ENCODE results near the gene A3GALT2.

Gene A3GALT2

GRCh38 chr1:33287317-33287716 lies 33.6 kb downstream of the A3GALT2 start:
- Histone ChIP-seq H3K9me3 (ENCODE audit: control insufficient read depth, insufficient read depth, low read depth, low read length) (no peaks in the 10 kb centered on the region), H3K27ac (ENCODE audit: extremely low read depth, low read depth, low read length) (no peak overlapping the region), H3K4me1 (ENCODE audit: control insufficient read depth, insufficient read depth, low read length) (no peaks in the 10 kb centered on the region), H3K4me3 (ENCODE audit: low read depth, low read length) (no peak overlapping the region), H3K36me3 (ENCODE audit: control insufficient read depth in 2 of 2, insufficient read depth in 1 of 2, low read length in 2 of 2) (peaks cover 8 to 31% of the 10 kb centered on the region in 2 experiments; a peak in 2 of 3 replicates)
- ChIA-PET POLR2A (no interaction called here), CTCF (interaction anchor here (3.1 kb wide), 1 partner anchor 8 kb away, joined by 17 read pairs; no protein-coding TSS in a partner anchor)
- no peak for TF ChIP-seq ZNF335 (tag by site-specific recombination; conservative IDR thresholded peaks at IDR 0.05)
- TF ChIP-seq SCRT1 (tag by site-specific recombination; IDR thresholded peaks at IDR 0.05; ENCODE audit: borderline replicate concordance) = no peak
- no peak for TF ChIP-seq ZBTB10 (tag by site-specific recombination; IDR thresholded peaks at IDR 0.05)
- TF ChIP-seq ZNF394 (tag by site-specific recombination; IDR thresholded peaks at IDR 0.05; ENCODE audit: borderline replicate concordance) = no peak
- no peak for TF ChIP-seq ZNF585B (tag by site-specific recombination; IDR thresholded peaks at IDR 0.05)
- TF ChIP-seq ZNF426 (tag by site-specific recombination; IDR thresholded peaks at IDR 0.05) = no peak
- TF ChIP-seq ZBTB20 (tag by site-specific recombination; IDR thresholded peaks at IDR 0.05) = no peak
- TF ChIP-seq ZNF654 (tag by site-specific recombination; IDR thresholded peaks at IDR 0.05; ENCODE audit: low read depth) = no peak
- no peak for TF ChIP-seq ZNF510 (tag by site-specific recombination; IDR thresholded peaks at IDR 0.05; ENCODE audit: insufficient replicate concordance)
- TF ChIP-seq ZNF488 (tag by site-specific recombination; IDR thresholded peaks at IDR 0.05) = no peak
- TF ChIP-seq ZNF221 (tag by site-specific recombination; IDR thresholded peaks at IDR 0.05; ENCODE audit: borderline replicate concordance) = no peak
- TF ChIP-seq WT1 (tag by site-specific recombination; IDR thresholded peaks at IDR 0.05) = no peak
- TF ChIP-seq ZNF513 (tag by site-specific recombination; IDR thresholded peaks at IDR 0.05) = no peak
- no peak for TF ChIP-seq ZNF354C (tag by site-specific recombination; IDR thresholded peaks at IDR 0.05; ENCODE audit: borderline replicate concordance, low read depth)
- TF ChIP-seq PATZ1 (tag by site-specific recombination; IDR thresholded peaks at IDR 0.05) = no peak
- no peak for TF ChIP-seq ZNF311 (tag by site-specific recombination; IDR thresholded peaks at IDR 0.05; ENCODE audit: borderline replicate concordance)

GRCh38 chr1:33286451-33287185 lies 34.3 kb downstream of the A3GALT2 start:
- H3K9me3 ChIP-seq (ENCODE audit: control insufficient read depth, insufficient read depth, low read depth, low read length) = no peaks in the 10 kb centered on the region
- H3K27ac ChIP-seq (ENCODE audit: extremely low read depth, low read depth, low read length) = no peak overlapping the region
- H3K36me3 ChIP-seq (ENCODE audit: control insufficient read depth in 2 of 2, insufficient read depth in 1 of 2, low read length in 2 of 2) = peaks cover 8 to 38% of the 10 kb centered on the region in 2 experiments; a peak in 2 of 3 replicates
- ChIA-PET POLR2A (no interaction called here), CTCF (interaction anchor here (3.1 kb wide), 1 partner anchor 9 kb away, joined by 17 read pairs; no protein-coding TSS in a partner anchor)
- H3K4me3 ChIP-seq (ENCODE audit: low read depth, low read length) = no peak overlapping the region
- no peaks in the 10 kb centered on the region for H3K4me1 ChIP-seq (ENCODE audit: control insufficient read depth, insufficient read depth, low read length)
- TF ChIP-seq ZNF398 (tag by site-specific recombination; IDR thresholded peaks at IDR 0.05) = no peak
- TF ChIP-seq ZNF121 (tag by site-specific recombination; IDR thresholded peaks at IDR 0.05) = no peak
- no peak for TF ChIP-seq ZNF146 (tag by site-specific recombination; IDR thresholded peaks at IDR 0.05)
- TF ChIP-seq ZNF600 (tag by site-specific recombination; IDR thresholded peaks at IDR 0.05) = no peak
- TF ChIP-seq ZNF777 (tag by site-specific recombination; IDR thresholded peaks at IDR 0.05; ENCODE audit: borderline replicate concordance) = no peak
- TF ChIP-seq ZBTB17 (tag by site-specific recombination; IDR thresholded peaks at IDR 0.05) = no peak
